ENCODE measurements around the gene ZNF619.

The ZNF619 gene

DNA sequence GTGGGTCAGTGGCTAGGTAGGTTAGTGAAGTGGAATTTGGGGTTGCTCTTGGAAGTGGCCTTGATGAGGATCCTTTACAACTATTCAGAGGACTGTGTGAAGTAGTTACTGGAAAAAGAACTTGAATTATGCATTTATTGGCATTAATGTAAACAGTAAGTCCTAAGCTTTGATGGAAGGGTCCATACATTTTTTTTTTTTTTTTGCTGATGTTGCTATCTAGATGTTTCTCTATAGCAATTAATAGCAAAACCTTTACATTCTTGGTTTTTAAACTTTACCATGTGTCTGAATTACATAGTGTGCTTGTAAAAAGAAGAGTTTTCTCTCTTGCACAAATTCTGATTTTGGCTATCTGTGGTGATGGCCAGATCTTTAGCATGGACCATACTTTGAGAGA is 57.4 kb downstream of the ZNF619 start:
- no peak for DNase-seq (ENCODE audit: low read depth)
